ENCODE measurements around the gene NOD1. TPM values are rescaled to one million over a fixed set of nuclear protein-coding genes. Genes with fewer than 3 reads are reported as not detected.

NOD1 gene
- total and polyA plus RNA-seq, 2 donors (not counting 1 experiment from before 2014, with no cell fraction given): 20.6 to 28.8 TPM

DNA sequence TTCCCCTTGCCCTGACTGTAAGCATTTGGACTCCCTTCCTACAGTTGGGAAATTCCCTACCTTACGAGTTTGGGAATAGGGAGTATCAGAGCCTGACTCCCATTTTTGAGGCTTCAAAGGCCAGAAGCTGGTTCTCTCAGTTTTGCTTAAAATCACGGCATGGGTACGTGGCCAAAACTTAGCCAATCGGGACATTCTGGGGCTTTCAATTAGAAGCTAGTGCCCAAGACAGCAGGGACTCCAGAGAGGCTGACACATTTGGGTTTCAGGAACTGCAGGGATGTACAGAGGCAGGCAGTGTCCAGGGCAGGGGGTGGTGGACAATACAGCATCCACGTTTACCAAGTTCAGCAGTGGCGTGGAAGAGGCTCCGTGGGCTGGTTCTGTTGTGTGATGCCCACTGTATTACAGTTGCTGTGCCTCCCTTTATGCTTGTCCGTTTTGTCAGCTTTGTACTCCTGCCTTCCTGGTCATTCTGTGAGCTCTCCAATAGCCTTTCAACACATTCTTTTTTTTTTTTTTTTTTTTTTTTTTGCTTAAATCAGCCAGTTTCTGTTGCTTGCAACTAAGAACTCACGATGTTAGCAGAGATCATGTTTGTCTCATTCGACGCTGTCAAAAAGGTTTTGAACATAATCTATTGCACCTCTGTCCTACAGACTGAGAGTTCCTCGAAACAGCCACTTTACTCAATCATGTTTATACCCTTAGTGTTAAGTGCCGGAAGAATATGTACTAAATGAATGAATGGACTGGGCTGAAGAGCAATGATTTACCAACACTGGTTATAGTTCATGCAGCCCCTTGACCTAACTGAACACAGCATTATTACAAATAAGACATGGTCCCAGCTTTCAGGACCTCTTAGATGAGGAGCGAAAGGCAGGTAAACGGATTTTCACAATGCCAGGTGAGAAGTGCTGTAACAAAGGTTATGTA is 25.0 kb upstream of the NOD1 start:
- peak overlapping the region; percentile 93 for H3K4me3 Mint-ChIP-seq
- Histone ChIP-seq H3K4me2 (replicated peaks; ENCODE audit: low read depth, low read length, poor library complexity, severe bottlenecking) (peak overlapping the region; percentile 76), H4K20me1 (ENCODE audit: control insufficient read depth, insufficient read depth, low read length, poor library complexity, severe bottlenecking) (no peaks in the 10 kb centered on the region), H3K9me3 (ENCODE audit: control extremely low read depth in 1 of 3, control insufficient read depth in 2 of 3, insufficient read depth in 1 of 3, low read length in 2 of 3) (peaks cover 0 to 3% (median 0%) of the 10 kb centered on the region in 3 donors), H3K9ac (ENCODE audit: low read length) (peak overlapping the region; percentile 86), H3K4me3 (ENCODE audit: control extremely low read depth in 1 of 5, extremely low read depth in 1 of 5, insufficient read depth in 1 of 5, low read depth in 2 of 5, low read length in 4 of 5) (peak overlapping the region; percentile 75 to 99 (median 84)), H3K79me2 (ENCODE audit: control insufficient read depth, insufficient read depth, low read length) (peaks cover 39% of the 10 kb centered on the region), H3K4me1 (ENCODE audit: control insufficient read depth in 2 of 2, insufficient read depth in 2 of 2, low read length in 2 of 2) (peaks cover 18 to 20% of the 10 kb centered on the region in 2 donors), H3K27ac (ENCODE audit: low read length in 2 of 2) (peak overlapping the region in 1 of 2 donors; percentile 66), H2AFZ (ENCODE audit: insufficient read depth, low read depth, low read length, poor library complexity, severe bottlenecking) (peak overlapping the region; percentile 95), H3K36me3 (replicated peaks in 1 of 2; ENCODE audit: control extremely low read depth in 1 of 2, control insufficient read depth in 1 of 2, extremely low read depth in 1 of 2, insufficient read depth in 2 of 2, low read length in 1 of 2) (peaks cover 0 to 2% of the 10 kb centered on the region in 2 experiments), H3K27me3 (replicated peaks in 1 of 4; ENCODE audit: control extremely low read depth in 1 of 4, control insufficient read depth in 3 of 4, insufficient read depth in 4 of 4, low read length in 3 of 4) (no peaks in the 10 kb centered on the region)
- POLR2A ChIA-PET: no interaction called here
- DNase-seq: no peak
- CTCF ChIA-PET: interaction anchor here (0.8 to 1.0 kb wide), 2 partner anchors 25 to 39 kb away, joined by 3 to 4 read pairs; partner anchors contain the start of gene NOD1
- no peaks in the 10 kb centered on the region for H3K27me3 Mint-ChIP-seq
- TF ChIP-seq, protein P1, sequence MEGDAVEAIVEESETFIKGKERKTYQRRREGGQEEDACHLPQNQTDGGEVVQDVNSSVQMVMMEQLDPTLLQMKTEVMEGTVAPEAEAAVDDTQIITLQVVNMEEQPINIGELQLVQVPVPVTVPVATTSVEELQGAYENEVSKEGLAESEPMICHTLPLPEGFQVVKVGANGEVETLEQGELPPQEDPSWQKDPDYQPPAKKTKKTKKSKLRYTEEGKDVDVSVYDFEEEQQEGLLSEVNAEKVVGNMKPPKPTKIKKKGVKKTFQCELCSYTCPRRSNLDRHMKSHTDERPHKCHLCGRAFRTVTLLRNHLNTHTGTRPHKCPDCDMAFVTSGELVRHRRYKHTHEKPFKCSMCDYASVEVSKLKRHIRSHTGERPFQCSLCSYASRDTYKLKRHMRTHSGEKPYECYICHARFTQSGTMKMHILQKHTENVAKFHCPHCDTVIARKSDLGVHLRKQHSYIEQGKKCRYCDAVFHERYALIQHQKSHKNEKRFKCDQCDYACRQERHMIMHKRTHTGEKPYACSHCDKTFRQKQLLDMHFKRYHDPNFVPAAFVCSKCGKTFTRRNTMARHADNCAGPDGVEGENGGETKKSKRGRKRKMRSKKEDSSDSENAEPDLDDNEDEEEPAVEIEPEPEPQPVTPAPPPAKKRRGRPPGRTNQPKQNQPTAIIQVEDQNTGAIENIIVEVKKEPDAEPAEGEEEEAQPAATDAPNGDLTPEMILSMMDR (IDR thresholded peaks at IDR 0.05): no peak
- no peak for TF ChIP-seq EZH2 (IDR thresholded peaks at IDR 0.05; ENCODE audit: borderline replicate concordance, insufficient read depth, low read depth, low read length, poor library complexity, severe bottlenecking)
- peak overlapping the region; percentile 69 for H3K27ac Mint-ChIP-seq
- H3K9me3 Mint-ChIP-seq (ENCODE audit: insufficient read depth): no peaks in the 10 kb centered on the region
- 76% methylated on average over 8 of the region's 15 CpGs for WGBS (ENCODE audit: insufficient coverage)
- intact Hi-C loops (cut with micrococcal nuclease): loop anchor here (1.0 to 10.0 kb wide), 5 partner anchors 24 to 369 kb away; partner anchors contain the start of genes GARS1, MTURN and ZNRF2
- peaks cover 33% of the 10 kb centered on the region for H3K4me1 Mint-ChIP-seq
- ATAC-seq (ENCODE audit: low read depth): no peak
